ENCODE data around the gene NCOA7. TPM values are rescaled to one million over a fixed set of nuclear protein-coding genes. Genes with fewer than 3 reads are reported as not detected.

The NCOA7 gene
- total RNA-seq, 3 donors from 2014 or later = 62.6 to 94.7 (median 82.4) TPM

DNA sequence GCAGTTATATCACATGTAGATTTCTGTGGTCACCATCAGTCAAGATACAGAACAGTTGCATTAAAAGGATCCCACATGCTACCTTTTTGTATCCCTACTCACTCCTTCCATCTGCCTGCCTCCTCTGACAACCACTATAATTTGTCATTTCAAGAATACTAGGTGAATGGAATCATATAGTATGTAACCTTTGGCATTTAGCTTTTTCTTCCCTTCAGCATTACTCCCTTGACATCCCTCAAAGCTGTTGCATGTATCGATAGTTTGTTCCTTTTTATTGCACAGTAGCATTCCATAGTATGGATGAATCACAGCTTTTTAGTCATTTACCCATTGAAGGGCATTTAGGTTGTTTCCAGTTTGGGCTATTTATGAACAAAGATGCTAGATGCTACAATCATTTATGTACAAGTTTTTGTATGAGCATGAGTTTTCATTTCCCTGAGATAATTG lies 26.1 kb downstream of the NCOA7 start:
- Histone ChIP-seq H3K27ac (no peak overlapping the region), H3K9me3 (no peaks in the 10 kb centered on the region), H3K4me1 (peaks cover 0 to 3% of the 10 kb centered on the region in 2 donors), H3K27me3 (no peaks in the 10 kb centered on the region), H3K36me3 (no peaks in the 10 kb centered on the region), H3K4me3 (no peak overlapping the region)
- no peak for DNase-seq (ENCODE audit: low spot score in 2 of 2)
- TF ChIP-seq POLR2A (IDR thresholded peaks at IDR 0.05) = no peak
- TF ChIP-seq POLR2AphosphoS5 (IDR thresholded peaks at IDR 0.05) = no peak
- TF ChIP-seq, protein P1, sequence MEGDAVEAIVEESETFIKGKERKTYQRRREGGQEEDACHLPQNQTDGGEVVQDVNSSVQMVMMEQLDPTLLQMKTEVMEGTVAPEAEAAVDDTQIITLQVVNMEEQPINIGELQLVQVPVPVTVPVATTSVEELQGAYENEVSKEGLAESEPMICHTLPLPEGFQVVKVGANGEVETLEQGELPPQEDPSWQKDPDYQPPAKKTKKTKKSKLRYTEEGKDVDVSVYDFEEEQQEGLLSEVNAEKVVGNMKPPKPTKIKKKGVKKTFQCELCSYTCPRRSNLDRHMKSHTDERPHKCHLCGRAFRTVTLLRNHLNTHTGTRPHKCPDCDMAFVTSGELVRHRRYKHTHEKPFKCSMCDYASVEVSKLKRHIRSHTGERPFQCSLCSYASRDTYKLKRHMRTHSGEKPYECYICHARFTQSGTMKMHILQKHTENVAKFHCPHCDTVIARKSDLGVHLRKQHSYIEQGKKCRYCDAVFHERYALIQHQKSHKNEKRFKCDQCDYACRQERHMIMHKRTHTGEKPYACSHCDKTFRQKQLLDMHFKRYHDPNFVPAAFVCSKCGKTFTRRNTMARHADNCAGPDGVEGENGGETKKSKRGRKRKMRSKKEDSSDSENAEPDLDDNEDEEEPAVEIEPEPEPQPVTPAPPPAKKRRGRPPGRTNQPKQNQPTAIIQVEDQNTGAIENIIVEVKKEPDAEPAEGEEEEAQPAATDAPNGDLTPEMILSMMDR (IDR thresholded peaks at IDR 0.05) = no peak
- intact Hi-C loops (cut with DNase I; ENCODE audit: low total_unique reads) = no loop called here

DNA sequence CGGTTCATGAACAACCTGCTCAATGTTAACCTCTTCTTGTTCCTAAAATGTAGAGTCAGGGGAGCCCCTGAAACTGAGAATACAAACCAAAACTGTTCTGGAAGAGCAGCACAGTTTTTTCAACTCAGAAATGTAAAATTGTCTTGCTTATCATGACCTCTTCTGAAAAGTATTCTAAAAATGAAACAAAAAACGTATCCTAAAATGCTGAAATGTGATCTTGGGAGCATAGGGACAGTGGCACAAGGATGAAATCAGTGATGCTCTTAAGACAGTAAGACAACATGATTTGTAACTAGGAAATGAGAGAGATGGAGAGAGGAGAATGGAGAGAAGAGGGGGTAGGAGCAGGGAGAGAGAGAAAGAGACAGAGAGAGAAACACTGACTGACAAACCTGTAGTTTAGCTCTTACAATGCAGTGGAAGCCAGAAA lies 27.5 kb downstream of the NCOA7 start:
- peak overlapping the region; percentile 46 to 50 for H3K27ac ChIP-seq
- TF ChIP-seq POLR2AphosphoS5 (IDR thresholded peaks at IDR 0.05) (no peak), POLR2A (IDR thresholded peaks at IDR 0.05) (no peak)
- TF ChIP-seq, protein P1 (IDR thresholded peaks at IDR 0.05) = no peak
- no peaks in the 10 kb centered on the region for H3K36me3 ChIP-seq
- no peak for DNase-seq (ENCODE audit: low spot score in 2 of 2)
- intact Hi-C loops (cut with DNase I; ENCODE audit: low total_unique reads) = no loop called here
- no peaks in the 10 kb centered on the region for H3K27me3 ChIP-seq
- no peak overlapping the region for H3K4me3 ChIP-seq
- H3K4me1 ChIP-seq = peaks cover 0 to 3% of the 10 kb centered on the region in 2 donors
- H3K9me3 ChIP-seq = no peaks in the 10 kb centered on the region

DNA sequence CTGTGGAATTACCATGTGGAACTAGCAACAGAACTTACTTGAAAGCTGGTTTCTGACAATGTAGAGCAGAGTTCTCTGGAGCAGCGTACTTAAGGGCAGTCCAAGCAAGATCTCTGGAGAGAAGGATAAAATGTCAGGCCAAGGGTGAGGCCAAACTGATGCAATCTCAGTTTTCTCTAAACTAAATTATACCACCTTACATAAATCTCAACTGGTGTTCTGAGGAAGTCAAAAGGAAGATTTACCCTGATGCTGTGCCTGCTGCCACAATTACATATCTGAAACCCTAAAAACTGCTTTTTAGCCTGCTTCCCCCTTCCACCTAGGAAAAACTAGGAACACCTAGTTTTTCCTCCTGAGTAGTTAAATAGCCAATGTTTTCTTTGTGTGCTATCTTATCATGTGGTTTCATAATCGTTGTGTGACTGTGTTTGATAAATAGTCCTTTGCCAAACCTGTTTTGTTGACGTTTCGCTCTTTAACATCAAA lies 28.1 kb downstream of the NCOA7 start:
- DNase-seq (ENCODE audit: low spot score in 2 of 2) = no peak
- peaks cover 0 to 3% of the 10 kb centered on the region in 2 donors for H3K4me1 ChIP-seq
- no peak overlapping the region for H3K4me3 ChIP-seq
- TF ChIP-seq POLR2A (IDR thresholded peaks at IDR 0.05) (no peak), POLR2AphosphoS5 (IDR thresholded peaks at IDR 0.05) (no peak)
- TF ChIP-seq, protein P1 (IDR thresholded peaks at IDR 0.05) = no peak
- H3K36me3 ChIP-seq = no peaks in the 10 kb centered on the region
- intact Hi-C loops (cut with DNase I; ENCODE audit: low total_unique reads) = no loop called here
- no peaks in the 10 kb centered on the region for H3K27me3 ChIP-seq
- H3K9me3 ChIP-seq = no peaks in the 10 kb centered on the region
- H3K27ac ChIP-seq = peak overlapping the region; percentile 46 to 50

DNA sequence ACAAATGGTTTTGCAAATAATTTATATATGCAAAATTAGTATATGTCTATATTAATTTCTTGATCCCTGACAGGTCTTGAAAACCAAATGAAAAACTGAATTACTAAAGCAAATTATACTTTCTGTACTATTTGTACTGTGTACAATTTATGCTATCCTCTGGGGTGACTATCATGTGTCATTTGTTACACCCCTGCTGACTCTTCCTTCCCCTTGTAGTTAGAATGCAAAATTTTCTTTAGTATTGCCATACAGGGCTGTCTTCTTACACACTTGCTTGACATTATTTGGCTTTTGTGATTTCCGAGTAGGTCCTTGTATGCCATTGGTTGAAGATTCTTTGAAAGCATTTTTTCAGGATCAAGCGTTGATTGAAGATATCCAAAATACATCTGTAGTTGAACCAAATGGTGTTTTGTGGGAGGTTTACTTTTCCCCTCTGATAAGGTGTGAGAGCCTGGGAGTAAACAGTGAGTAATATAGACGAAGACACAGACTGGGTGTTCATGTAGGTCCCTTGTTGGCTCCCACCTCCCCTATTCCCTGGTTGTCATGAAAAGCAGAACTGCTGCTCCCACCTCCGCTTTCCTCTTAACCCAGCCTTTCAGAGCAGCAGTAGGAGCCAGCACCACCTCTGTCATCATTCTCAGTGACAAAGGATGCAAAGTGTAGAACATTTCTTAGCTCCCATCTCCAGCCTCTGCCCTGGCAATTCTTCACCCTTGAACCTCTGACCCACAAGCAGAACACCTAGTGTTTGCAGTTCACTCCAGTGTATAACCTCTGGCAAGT lies 29.0 kb downstream of the NCOA7 start:
- TF ChIP-seq POLR2A (IDR thresholded peaks at IDR 0.05) (no peak), POLR2AphosphoS5 (IDR thresholded peaks at IDR 0.05) (no peak)
- TF ChIP-seq, protein P1 (IDR thresholded peaks at IDR 0.05) = no peak
- intact Hi-C loops (cut with DNase I; ENCODE audit: low total_unique reads) = no loop called here
- H3K36me3 ChIP-seq = no peaks in the 10 kb centered on the region
- H3K4me1 ChIP-seq = peaks cover 0 to 3% of the 10 kb centered on the region in 2 donors
- no peak overlapping the region for H3K27ac ChIP-seq
- no peaks in the 10 kb centered on the region for H3K27me3 ChIP-seq
- no peaks in the 10 kb centered on the region for H3K9me3 ChIP-seq
- DNase-seq (ENCODE audit: low spot score in 2 of 2) = no peak
- no peak overlapping the region for H3K4me3 ChIP-seq

DNA sequence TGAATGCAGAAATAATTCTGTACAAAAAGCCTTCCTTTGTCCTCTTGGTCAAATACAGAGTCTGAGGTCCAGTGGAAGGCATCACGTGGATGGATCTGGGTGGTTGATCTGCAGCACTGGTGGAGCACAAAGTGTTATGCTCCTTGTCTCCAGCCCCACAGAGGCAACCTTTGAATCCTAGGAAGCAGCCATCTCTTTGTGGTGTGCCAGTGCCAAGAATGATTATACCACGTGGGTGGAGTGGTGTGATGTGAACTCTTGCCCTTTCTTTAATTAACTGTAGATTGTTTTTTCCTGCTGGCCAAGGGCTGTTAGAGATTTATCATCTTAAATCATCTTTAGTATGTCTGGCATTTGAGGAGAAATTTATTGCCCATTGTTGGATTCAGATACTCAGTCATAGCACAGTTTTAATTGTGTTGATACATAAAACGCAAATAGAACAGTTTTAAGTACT lies 31.1 kb downstream of the NCOA7 start:
- intact Hi-C loops (cut with DNase I; ENCODE audit: low total_unique reads) = no loop called here
- H3K36me3 ChIP-seq = no peaks in the 10 kb centered on the region
- no peak overlapping the region for H3K4me3 ChIP-seq
- TF ChIP-seq POLR2AphosphoS5 (IDR thresholded peaks at IDR 0.05) = peak in 1 of 3 donors; percentile 29
- TF ChIP-seq POLR2A (IDR thresholded peaks at IDR 0.05) = no peak
- TF ChIP-seq, protein P1 (IDR thresholded peaks at IDR 0.05) = no peak
- no peaks in the 10 kb centered on the region for H3K27me3 ChIP-seq
- peaks cover 0 to 3% of the 10 kb centered on the region in 2 donors for H3K4me1 ChIP-seq
- H3K27ac ChIP-seq = peak overlapping the region; percentile 41 to 68
- H3K9me3 ChIP-seq = no peaks in the 10 kb centered on the region
- DNase-seq (ENCODE audit: low spot score in 2 of 2) = peak in 1 of 2 donors; percentile 45
